ENCODE measurements around the gene SNX33. TPM values are rescaled to one million over a fixed set of nuclear protein-coding genes. Genes with fewer than 3 reads are reported as not detected.

SNX33 gene
- total and polyA plus RNA-seq, 2 donors (not counting 1 experiment from before 2014, with no cell fraction given) = 0.22 to 0.59 TPM

- intact Hi-C loops (cut with micrococcal nuclease) = no loop called here
- Mint-ChIP-seq H3K27me3 (no peaks in the 10 kb centered on the region), H3K4me1 (peaks cover 7% of the 10 kb centered on the region), H3K9me3 (ENCODE audit: insufficient read depth) (no peaks in the 10 kb centered on the region), H3K4me3 (no peak overlapping the region), H3K27ac (no peak overlapping the region)
- H3K9me3 ChIP-seq (ENCODE audit: control extremely low read depth in 1 of 3, control insufficient read depth in 2 of 3, insufficient read depth in 1 of 3, low read length in 2 of 3) = no peaks in the 10 kb centered on the region
- POLR2A ChIA-PET = no interaction called here
- CTCF ChIA-PET = interaction anchor here (1.0 kb wide), 1 partner anchor 122 kb away, joined by 3 read pairs; no protein-coding TSS in a partner anchor
- H3K4me3 ChIP-seq (ENCODE audit: control extremely low read depth in 1 of 5, extremely low read depth in 1 of 5, insufficient read depth in 1 of 5, low read depth in 2 of 5, low read length in 4 of 5) = no peak overlapping the region
- no peak for TF ChIP-seq EZH2 (IDR thresholded peaks at IDR 0.05; ENCODE audit: borderline replicate concordance, insufficient read depth, low read depth, low read length, poor library complexity, severe bottlenecking)
- no peak for TF ChIP-seq CTCF (IDR thresholded peaks at IDR 0.05)
- peaks cover 0 to 4% (median 0%) of the 10 kb centered on the region in 4 experiments for H3K27me3 ChIP-seq (replicated peaks in 1 of 4; ENCODE audit: control extremely low read depth in 1 of 4, control insufficient read depth in 3 of 4, insufficient read depth in 4 of 4, low read length in 3 of 4)
- no peaks in the 10 kb centered on the region for H3K79me2 ChIP-seq (ENCODE audit: control insufficient read depth, insufficient read depth, low read length)
- peaks cover 0 to 6% of the 10 kb centered on the region in 2 donors for H3K4me1 ChIP-seq (ENCODE audit: control insufficient read depth in 2 of 2, insufficient read depth in 2 of 2, low read length in 2 of 2)
- no peak for DNase-seq
- no peak overlapping the region for H3K9ac ChIP-seq (ENCODE audit: low read length)
- no peak overlapping the region for H3K27ac ChIP-seq (ENCODE audit: low read length in 2 of 2)
- no peak overlapping the region for H2AFZ ChIP-seq (ENCODE audit: insufficient read depth, low read depth, low read length, poor library complexity, severe bottlenecking)
- no peaks in the 10 kb centered on the region for H3K36me3 ChIP-seq (replicated peaks in 1 of 2; ENCODE audit: control extremely low read depth in 1 of 2, control insufficient read depth in 1 of 2, extremely low read depth in 1 of 2, insufficient read depth in 2 of 2, low read length in 1 of 2)
- H4K20me1 ChIP-seq (ENCODE audit: control insufficient read depth, insufficient read depth, low read length, poor library complexity, severe bottlenecking) = no peaks in the 10 kb centered on the region
- WGBS (ENCODE audit: insufficient coverage) = 86% methylated on average over 10 of the region's 11 CpGs
- no peak overlapping the region for H3K4me2 ChIP-seq (replicated peaks; ENCODE audit: low read depth, low read length, poor library complexity, severe bottlenecking)
- no peak for ATAC-seq (ENCODE audit: low read depth)
Observed at GRCh38 chr15:75680007-75680789, 32.5 kb downstream of the SNX33 start.
